PC-9 (cell line): Measurements from ENCODE around the gene ACTN2. TPM values are rescaled to one million over a fixed set of nuclear protein-coding genes. Genes with fewer than 3 reads are reported as not detected.

Experiments
- BruUV-seq: library from RNA; stranded (reverse); fragments of 400-500 nt; replicated peaks from 2 replicates; lab custom pipeline; 2021; lab: Mats Ljungman, UMichigan
- CTCF ChIA-PET: fragments of 300-600 bp; sonication (Branson Sonifier 250); formaldehyde crosslinking; loops from one replicate; lab custom pipeline; 2022; ENCODE audit warnings: antibody characterized with exemption; lab: Charles Lee
- POLR2A ChIA-PET: fragments of 300-600 bp; sonication (Branson Sonifier 250); formaldehyde crosslinking; loops from one replicate; lab custom pipeline; 2022; ENCODE audit warnings: antibody characterized with exemption; ENCODE audit not compliant: unreplicated experiment; lab: Charles Lee
- DNase-seq, 2 experiments: peaks; one replicate each; pipeline versions ENCODE4 v3.0.0 to v3.0.0-alpha.2; 2015 to 2022; ENCODE audit warnings: mixed read lengths in 1 of 2
- H2AFZ ChIP-seq: fragments of 200-600 bp; sonication (generic); 2 replicates; pipeline ENCODE4 v1.8.1; 2017; ENCODE audit warnings: antibody characterized with exemption
- H3F3A ChIP-seq: fragments of 200-600 bp; sonication (generic); 2 replicates; pipeline ENCODE4 v1.8.1; 2017; ENCODE audit warnings: antibody characterized with exemption, mild to moderate bottlenecking, low read depth; ENCODE audit not compliant: insufficient read depth
- H3K27ac ChIP-seq: fragments of 200-600 bp; sonication (generic); 2 replicates; pipeline ENCODE4 v1.6.1; 2016; ENCODE audit warnings: mixed run types
- H3K27me3 ChIP-seq: fragments of 200-600 bp; sonication (generic); 2 replicates; pipeline ENCODE4 v1.6.1; 2016; ENCODE audit warnings: low read depth, mixed run types; ENCODE audit not compliant: insufficient read depth
- H3K36me3 ChIP-seq: fragments of 200-600 bp; sonication (generic); 2 replicates; pipeline ENCODE4 v1.6.1; 2016; ENCODE audit warnings: low read depth, mixed run types
- H3K4me1 ChIP-seq: fragments of 200-600 bp; sonication (generic); replicated peaks from 2 replicates; pipeline ENCODE4 v1.6.1; 2016; ENCODE audit warnings: mixed run types; ENCODE audit not compliant: insufficient read depth
- H3K4me2 ChIP-seq: fragments of 200-600 bp; sonication (generic); 2 replicates; pipeline ENCODE4 v1.6.1; 2017; ENCODE audit warnings: mixed run types
- H3K4me3 ChIP-seq: fragments of 200-600 bp; sonication (generic); 2 replicates; pipeline ENCODE4 v1.6.1; 2016; ENCODE audit warnings: mixed run types
- H3K79me2 ChIP-seq: fragments of 200-600 bp; sonication (generic); 2 replicates; pipeline ENCODE4 v1.6.1; 2017; ENCODE audit warnings: low read depth, mixed run types
- H3K9me2 ChIP-seq: fragments of 200-600 bp; sonication (generic); 2 replicates; pipeline ENCODE4 v1.8.1; 2017; ENCODE audit warnings: mild to moderate bottlenecking; ENCODE audit not compliant: insufficient read depth
- H3K9me3 ChIP-seq: fragments of 200-600 bp; sonication (generic); 2 replicates; pipeline ENCODE4 v1.8.1; 2016; ENCODE audit warnings: low read depth; ENCODE audit not compliant: insufficient read depth
- H4K20me1 ChIP-seq: fragments of 200-600 bp; sonication (generic); 2 replicates; pipeline ENCODE4 v1.8.1; 2017; ENCODE audit not compliant: insufficient read depth
- EZH2 ChIP-seq: fragments of 200-600 bp; sonication (generic); IDR thresholded peaks from 2 replicates; pipeline ENCODE4 v1.8.0; 2017; ENCODE audit warnings: antibody characterized with exemption, low read depth
- intact Hi-C: fragments of 100-400 bp; cut with micrococcal nuclease; formaldehyde crosslinking; loops from one replicate; pipeline ENCODE4 v1.10.0; 2022; ENCODE audit not compliant: unreplicated experiment
- total RNA-seq: library from RNA; stranded (reverse); gene quantifications from 2 replicates; pipeline ENCODE4 v1.2.3, GENCODE V29; 2021
- TF ChIP-seq, protein P1 (sequence below): fragments of 200-600 bp; sonication (generic); conservative IDR thresholded peaks from 2 replicates; pipeline ENCODE4 v1.6.1; 2017; ENCODE audit warnings: mixed run types, antibody characterized with exemption, mild to moderate bottlenecking, moderate library complexity

ACTN2 gene
- total RNA-seq, 1 experiment from 2014 or later, result not detected

GRCh38 chr1:236760480-236760879 lies 74.2 kb downstream of the ACTN2 start:
- Histone ChIP-seq H3K9me2 (no peaks in the 10 kb centered on the region), H3K4me2 (no peak overlapping the region), H3K4me3 (no peak overlapping the region), H3K27me3 (peaks cover 70% of the 10 kb centered on the region), H3K36me3 (no peaks in the 10 kb centered on the region), H3F3A (no peaks in the 10 kb centered on the region), H2AFZ (no peak overlapping the region), H3K9me3 (no peaks in the 10 kb centered on the region), H3K4me1 (no peaks in the 10 kb centered on the region), H3K79me2 (no peaks in the 10 kb centered on the region), H3K27ac (no peak overlapping the region), H4K20me1 (no peaks in the 10 kb centered on the region)
- intact Hi-C loops, result no loop called here
- CTCF ChIA-PET, result no interaction called here
- no TSS peak for BruUV-seq
- POLR2A ChIA-PET, result no interaction called here
- no peak for TF ChIP-seq EZH2
- TF ChIP-seq, protein P1, sequence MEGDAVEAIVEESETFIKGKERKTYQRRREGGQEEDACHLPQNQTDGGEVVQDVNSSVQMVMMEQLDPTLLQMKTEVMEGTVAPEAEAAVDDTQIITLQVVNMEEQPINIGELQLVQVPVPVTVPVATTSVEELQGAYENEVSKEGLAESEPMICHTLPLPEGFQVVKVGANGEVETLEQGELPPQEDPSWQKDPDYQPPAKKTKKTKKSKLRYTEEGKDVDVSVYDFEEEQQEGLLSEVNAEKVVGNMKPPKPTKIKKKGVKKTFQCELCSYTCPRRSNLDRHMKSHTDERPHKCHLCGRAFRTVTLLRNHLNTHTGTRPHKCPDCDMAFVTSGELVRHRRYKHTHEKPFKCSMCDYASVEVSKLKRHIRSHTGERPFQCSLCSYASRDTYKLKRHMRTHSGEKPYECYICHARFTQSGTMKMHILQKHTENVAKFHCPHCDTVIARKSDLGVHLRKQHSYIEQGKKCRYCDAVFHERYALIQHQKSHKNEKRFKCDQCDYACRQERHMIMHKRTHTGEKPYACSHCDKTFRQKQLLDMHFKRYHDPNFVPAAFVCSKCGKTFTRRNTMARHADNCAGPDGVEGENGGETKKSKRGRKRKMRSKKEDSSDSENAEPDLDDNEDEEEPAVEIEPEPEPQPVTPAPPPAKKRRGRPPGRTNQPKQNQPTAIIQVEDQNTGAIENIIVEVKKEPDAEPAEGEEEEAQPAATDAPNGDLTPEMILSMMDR, result no peak
- DNase-seq, result no peak

GRCh38 chr1:236760986-236761385 lies 74.7 kb downstream of the ACTN2 start:
- no peaks in the 10 kb centered on the region for H3K9me2 ChIP-seq
- no peaks in the 10 kb centered on the region for H3K4me1 ChIP-seq
- no peak overlapping the region for H3K27ac ChIP-seq
- no peak overlapping the region for H3K4me3 ChIP-seq
- H3K9me3 ChIP-seq, result no peaks in the 10 kb centered on the region
- ChIA-PET POLR2A (no interaction called here), CTCF (no interaction called here)
- intact Hi-C loops, result no loop called here
- no TSS peak for BruUV-seq
- TF ChIP-seq EZH2, result no peak
- TF ChIP-seq, protein P1, result no peak
- H2AFZ ChIP-seq, result no peak overlapping the region
- no peak overlapping the region for H3K4me2 ChIP-seq
- H3K36me3 ChIP-seq, result no peaks in the 10 kb centered on the region
- peaks cover 74% of the 10 kb centered on the region for H3K27me3 ChIP-seq
- H3K79me2 ChIP-seq, result no peaks in the 10 kb centered on the region
- H3F3A ChIP-seq, result no peaks in the 10 kb centered on the region
- no peak for DNase-seq
- no peaks in the 10 kb centered on the region for H4K20me1 ChIP-seq

DNA sequence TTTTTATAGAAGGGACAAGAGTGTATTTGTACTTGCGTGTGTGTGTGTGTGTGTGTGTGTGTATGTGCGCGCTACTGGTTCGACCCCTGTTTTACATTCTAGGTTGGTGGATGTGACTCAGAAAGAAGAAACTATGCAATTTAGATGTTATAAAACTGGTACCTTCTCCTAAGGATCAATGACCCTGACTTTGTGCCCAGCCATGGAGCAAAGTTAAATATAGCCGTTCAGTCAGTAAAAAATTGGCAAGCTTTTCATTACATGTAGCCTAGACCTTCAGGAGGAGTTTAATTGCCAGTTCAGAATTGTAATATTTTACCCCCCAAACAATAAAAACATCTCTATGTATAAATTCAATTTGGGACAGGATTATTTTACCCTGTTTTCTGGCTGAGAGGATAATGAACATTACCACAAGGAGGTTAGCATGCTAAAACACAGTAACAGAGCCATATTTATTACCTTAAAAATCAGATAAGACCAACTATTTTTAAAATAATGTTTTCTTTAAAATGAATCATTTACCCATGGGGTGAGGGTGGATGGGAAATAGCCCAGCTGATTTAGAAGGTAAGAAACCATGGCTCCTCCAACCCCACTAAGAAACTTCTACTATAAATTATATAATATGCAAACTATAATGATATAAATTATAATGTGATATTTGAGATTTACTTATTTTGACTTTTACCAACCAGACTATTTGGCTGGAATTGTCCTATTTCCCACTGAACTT lies 75.3 kb downstream of the ACTN2 start:
- no peak for DNase-seq
- ChIA-PET POLR2A (no interaction called here), CTCF (no interaction called here)
- Histone ChIP-seq H3K4me3 (no peak overlapping the region), H3K9me3 (no peaks in the 10 kb centered on the region), H3K36me3 (no peaks in the 10 kb centered on the region), H3K4me1 (no peaks in the 10 kb centered on the region), H3F3A (no peaks in the 10 kb centered on the region), H3K79me2 (no peaks in the 10 kb centered on the region), H4K20me1 (no peaks in the 10 kb centered on the region), H3K9me2 (no peaks in the 10 kb centered on the region), H3K27me3 (peaks cover 78% of the 10 kb centered on the region), H3K4me2 (no peak overlapping the region), H3K27ac (no peak overlapping the region), H2AFZ (no peak overlapping the region)
- no peak for TF ChIP-seq EZH2
- TF ChIP-seq, protein P1, result no peak
- intact Hi-C loops, result no loop called here
- BruUV-seq, result no TSS peak
